GM12865 (cell line): ENCODE data around the gene WDR62.
A peak's percentile ranks its signal among the peaks of the same experiment; 100 is the strongest.
"Not testable (repeated sequence)": the region's sequence is repeated elsewhere in the genome, so short reads cannot be mapped to it uniquely, and the experiment has no call there.

Experiments used
- DNase-seq: peaks from one replicate; pipeline ENCODE4 v3.0.0; 2010; ENCODE audit warnings: low read depth
- H3K4me3 ChIP-seq: 2 replicates; pipeline ENCODE4 v1.5.1; 2011; ENCODE audit warnings: mild to moderate bottlenecking, low read depth, low read length, control low read depth
- CTCF ChIP-seq: IDR thresholded peaks from 2 replicates; pipeline ENCODE4 v1.5.1; 2011; ENCODE audit warnings: low read length, control low read depth, low read depth, inconsistent platforms; ENCODE audit not compliant: insufficient read depth; ENCODE audit errors: missing control alignments

WDR62 gene

GRCh38 chr19:36116344-36116637, 61.6 kb downstream of the WDR62 start:
- no peak for DNase-seq
- TF ChIP-seq CTCF = no peak
- H3K4me3 ChIP-seq = peak overlapping the region; percentile 64

- TF ChIP-seq CTCF = no peak
- no peak overlapping the region for H3K4me3 ChIP-seq
- no peak for DNase-seq
These were observed 65.6 kb downstream of the WDR62 start for GRCh38 chr19:36120092-36120983.

- TF ChIP-seq CTCF = no peak
- no peak overlapping the region for H3K4me3 ChIP-seq
- DNase-seq = no peak
These were observed 66.3 kb downstream of the WDR62 start for GRCh38 chr19:36120984-36121358.

- no peak for TF ChIP-seq CTCF
These were observed 66.9 kb downstream of the WDR62 start for GRCh38 chr19:36121486-36122124.

GRCh38 chr19:36125557-36125956, 70.9 kb downstream of the WDR62 start:
- TF ChIP-seq CTCF = no peak
- DNase-seq = peak; percentile 68
- H3K4me3 ChIP-seq = no peak overlapping the region

More at GRCh38 chr19:36121486-36122124, 66.9 kb downstream of the WDR62 start:
- DNase-seq = no peak
- H3K4me3 ChIP-seq = no peak overlapping the region

- DNase-seq = peak; percentile 53
- H3K4me3 ChIP-seq = peak overlapping the region; percentile 77
- no peak for TF ChIP-seq CTCF
These were observed 73.7 kb downstream of the WDR62 start for GRCh38 chr19:36128392-36128736.

- not testable (repeated sequence) for H3K4me3 ChIP-seq
- DNase-seq = peak; percentile 35
These were observed 76.5 kb downstream of the WDR62 start for GRCh38 chr19:36131221-36131620.

GRCh38 chr19:36134867-36135266, 80.2 kb downstream of the WDR62 start:
- DNase-seq, H3K4me3 ChIP-seq: not testable (repeated sequence)
